GM12875 (cell line): ENCODE data around the gene RACGAP1.

Experiments
- H3K4me3 ChIP-seq: one replicate; pipeline ENCODE4 v1.5.1; 2011; ENCODE audit warnings: low read depth, low read length, control low read depth
- TF ChIP-seq, protein P1 (sequence below): IDR thresholded peaks from 2 replicates; pipeline ENCODE4 v1.5.1; 2011; ENCODE audit warnings: low read depth, mild to moderate bottlenecking, control low read depth, inconsistent platforms, low read length, moderate library complexity, borderline replicate concordance; ENCODE audit not compliant: insufficient read depth

Gene RACGAP1

DNA sequence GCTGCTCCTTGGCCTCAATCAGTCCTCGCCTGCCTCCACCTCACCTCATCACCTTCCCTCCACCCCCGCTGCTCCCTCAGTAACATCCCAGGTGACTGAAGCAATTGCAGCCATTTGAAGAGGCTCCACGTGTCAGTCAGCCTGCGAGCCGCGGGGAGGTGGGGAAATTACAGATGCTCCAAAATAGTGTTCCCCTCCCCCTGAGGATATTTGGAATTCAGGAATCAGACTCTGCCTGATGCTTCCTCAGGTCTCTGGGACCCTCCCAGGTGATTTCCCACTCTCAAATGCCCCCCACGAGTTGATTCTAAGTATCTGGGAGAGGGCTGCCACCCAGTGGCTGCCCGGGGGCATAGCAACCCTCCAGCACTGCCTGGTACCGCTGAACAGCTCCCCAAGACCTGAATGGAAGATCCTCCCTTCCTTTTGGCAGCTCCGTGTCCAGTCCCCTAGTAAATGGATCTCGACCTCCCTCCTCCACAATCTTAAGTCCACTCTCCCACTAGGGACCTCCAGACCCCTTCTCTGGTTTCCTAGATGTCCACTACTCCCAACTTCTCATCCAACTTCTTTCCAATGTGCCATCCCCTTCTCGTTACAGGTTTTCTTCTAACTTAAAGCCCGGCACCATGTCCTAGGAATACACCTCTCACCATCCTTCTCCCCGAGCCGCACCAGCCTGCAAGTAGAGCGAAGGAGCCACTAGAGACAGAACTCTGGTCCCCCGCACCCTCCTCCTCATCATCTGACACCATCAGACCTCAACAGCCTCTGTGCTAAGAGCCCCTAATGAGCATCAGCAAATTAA is 30.7 kb upstream of the RACGAP1 start:
- no peak overlapping the region for H3K4me3 ChIP-seq
- TF ChIP-seq, protein P1, sequence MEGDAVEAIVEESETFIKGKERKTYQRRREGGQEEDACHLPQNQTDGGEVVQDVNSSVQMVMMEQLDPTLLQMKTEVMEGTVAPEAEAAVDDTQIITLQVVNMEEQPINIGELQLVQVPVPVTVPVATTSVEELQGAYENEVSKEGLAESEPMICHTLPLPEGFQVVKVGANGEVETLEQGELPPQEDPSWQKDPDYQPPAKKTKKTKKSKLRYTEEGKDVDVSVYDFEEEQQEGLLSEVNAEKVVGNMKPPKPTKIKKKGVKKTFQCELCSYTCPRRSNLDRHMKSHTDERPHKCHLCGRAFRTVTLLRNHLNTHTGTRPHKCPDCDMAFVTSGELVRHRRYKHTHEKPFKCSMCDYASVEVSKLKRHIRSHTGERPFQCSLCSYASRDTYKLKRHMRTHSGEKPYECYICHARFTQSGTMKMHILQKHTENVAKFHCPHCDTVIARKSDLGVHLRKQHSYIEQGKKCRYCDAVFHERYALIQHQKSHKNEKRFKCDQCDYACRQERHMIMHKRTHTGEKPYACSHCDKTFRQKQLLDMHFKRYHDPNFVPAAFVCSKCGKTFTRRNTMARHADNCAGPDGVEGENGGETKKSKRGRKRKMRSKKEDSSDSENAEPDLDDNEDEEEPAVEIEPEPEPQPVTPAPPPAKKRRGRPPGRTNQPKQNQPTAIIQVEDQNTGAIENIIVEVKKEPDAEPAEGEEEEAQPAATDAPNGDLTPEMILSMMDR = peak; percentile 96

DNA sequence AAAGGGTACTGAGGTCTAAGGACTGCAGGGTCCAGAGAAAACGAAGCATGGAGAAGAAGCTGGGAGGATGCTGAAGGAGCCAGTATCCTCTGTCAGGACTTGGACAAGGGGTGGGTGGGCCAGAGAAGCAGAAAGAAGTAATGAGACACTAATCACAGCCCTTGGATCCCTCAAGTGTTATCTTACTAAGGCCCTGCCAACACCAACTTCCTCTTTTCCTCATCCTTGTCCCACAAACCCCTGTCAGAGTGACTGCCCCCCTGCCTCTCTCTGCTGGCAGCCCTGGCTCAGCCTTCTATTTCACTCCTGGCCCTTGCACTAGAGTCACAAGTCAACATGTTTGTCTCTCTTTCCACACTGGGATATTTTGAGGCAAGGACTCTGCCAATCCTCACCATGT is 28.3 kb upstream of the RACGAP1 start:
- TF ChIP-seq, protein P1 = no peak
- no peak overlapping the region for H3K4me3 ChIP-seq

DNA sequence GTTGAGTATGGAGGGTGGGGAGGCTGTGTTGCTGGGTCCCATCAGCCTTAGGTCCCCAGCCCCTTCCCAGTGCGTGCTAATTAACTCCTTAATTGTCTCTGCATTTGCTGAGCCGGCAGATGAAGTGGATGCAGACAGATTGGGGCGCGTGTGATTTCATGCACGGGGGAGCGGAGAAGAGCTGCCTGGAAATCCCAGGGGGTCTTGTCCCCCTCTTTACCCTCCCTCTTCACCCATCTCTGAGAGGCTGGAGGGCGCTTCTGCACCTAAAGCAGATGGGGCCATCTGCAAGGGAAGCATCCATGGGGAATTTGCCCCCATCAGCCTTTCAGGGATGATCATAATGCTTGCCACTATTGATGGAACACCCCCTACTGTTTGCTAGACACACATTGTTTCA is 27.7 kb upstream of the RACGAP1 start:
- TF ChIP-seq, protein P1 = no peak
- no peak overlapping the region for H3K4me3 ChIP-seq

DNA sequence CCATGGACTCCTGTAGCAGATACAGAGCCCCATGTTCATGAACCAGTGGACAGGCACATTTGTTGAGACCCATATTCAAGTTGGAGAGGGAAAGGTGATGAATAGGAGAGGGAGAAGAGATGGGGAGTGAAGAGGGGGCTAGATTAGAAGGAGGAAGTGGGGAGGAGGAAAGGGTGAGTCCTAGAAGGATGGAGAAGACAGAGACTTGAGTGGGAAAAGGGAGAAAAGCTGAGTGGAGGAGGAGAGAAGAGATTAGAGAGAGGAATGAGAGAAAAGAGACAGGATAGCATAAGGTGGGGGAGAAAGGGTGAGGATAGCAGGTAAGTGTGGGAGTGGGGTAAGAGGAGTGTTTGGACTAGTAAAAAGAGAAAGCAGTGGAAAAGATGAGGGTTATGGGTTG is 27.2 kb upstream of the RACGAP1 start:
- TF ChIP-seq, protein P1 = no peak

DNA sequence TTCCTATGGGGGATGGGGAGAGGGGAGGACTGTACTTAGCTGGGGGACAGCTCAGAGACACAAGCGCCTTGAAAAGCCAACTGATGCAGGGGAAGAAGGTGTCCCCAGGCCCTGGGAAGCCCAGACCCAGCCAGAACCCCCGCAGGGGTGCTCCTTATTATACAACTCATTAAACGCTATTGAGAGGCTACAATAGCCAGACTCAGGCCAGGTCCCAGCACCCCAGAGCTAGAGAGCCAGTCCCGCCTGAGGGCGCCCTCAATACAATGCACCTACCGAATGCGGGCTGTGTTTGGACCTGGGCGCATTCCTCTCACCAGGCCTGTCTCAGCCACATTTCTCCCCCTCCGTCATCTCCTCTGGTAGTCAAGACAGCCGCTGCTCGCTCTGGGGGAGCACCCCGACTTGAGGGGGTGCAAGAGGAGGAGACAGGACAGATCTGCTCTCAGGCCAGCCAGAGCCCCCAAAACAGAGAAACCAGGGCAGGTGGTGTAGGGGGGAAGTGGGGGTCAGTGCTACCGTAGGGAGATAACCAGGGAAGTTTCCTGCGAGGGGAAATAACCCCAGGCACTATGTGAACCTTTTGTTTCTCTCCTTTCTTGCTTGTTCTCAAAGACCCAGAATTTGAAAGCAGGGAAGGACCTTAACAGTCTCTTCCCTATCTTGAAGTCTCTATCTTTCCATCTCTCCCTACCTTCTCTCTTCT is 26.0 kb upstream of the RACGAP1 start:
- TF ChIP-seq, protein P1 = no peak
- H3K4me3 ChIP-seq = no peak overlapping the region

More for the DNA sequence above, 27.2 kb upstream of the RACGAP1 start:
- no peak overlapping the region for H3K4me3 ChIP-seq

DNA sequence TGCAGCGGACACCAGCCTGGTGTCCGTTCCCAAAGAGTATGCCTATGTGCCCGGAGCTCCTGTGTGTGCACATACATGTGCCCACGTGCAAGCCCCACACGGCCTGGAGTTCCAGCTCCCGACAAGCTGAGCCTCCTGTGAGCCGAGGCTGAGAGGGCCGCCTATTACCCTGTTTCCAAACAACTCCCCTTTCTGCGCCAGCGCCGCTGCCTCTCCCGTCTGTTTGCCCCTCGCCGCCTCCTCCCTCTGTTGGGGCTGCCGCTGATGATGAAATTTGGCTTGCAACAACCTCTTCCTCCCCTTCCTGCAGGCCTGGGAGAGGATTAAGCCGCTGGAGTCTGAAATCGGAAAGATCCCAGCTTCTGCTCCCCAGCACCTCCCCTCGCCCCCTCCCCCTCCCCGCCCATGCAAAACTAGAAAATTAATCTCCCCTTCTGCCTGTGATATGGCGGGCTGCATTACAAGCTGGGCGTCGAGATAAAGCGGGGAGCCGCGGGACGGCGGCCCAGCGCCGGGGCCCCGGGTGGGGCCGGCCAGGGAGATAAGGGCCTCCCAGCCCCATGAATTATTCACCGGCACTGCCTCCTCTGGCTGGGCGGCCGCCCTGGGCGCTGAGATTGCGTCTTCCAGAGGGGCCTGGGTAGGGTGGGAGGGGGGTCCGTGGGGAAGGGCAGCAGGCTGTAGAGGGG is 25.3 kb upstream of the RACGAP1 start:
- no peak overlapping the region for H3K4me3 ChIP-seq
- TF ChIP-seq, protein P1 = no peak
